Suprapubic skin (tissue), 4 donors: ENCODE results near the gene SRF.

Experiments used
- EP300 ChIP-seq: sonication (generic); formaldehyde crosslinking; IDR thresholded peaks from one replicate; pipeline ENCODE4 v1.6.1; 2017; ENCODE audit warnings: antibody characterized with exemption
- POLR2A ChIP-seq, 2 donors: fragments of 450-650 bp; IDR thresholded peaks; one replicate each; pipeline ENCODE4 v1.6.1; 2017; ENCODE audit warnings: antibody characterized with exemption in 2 of 2, mild to moderate bottlenecking in 2 of 2, moderate library complexity in 2 of 2
- POLR2AphosphoS5 ChIP-seq, 3 donors: sonication (generic); formaldehyde crosslinking; IDR thresholded peaks; one replicate each; pipeline ENCODE4 v1.6.1; 2017; ENCODE audit warnings: antibody characterized with exemption in 3 of 3
- TF ChIP-seq, protein P1 (sequence below), 2 donors: fragments of 200-600 bp in 1 of 2; fragments of 450-650 bp in 1 of 2; sonication (generic) in 1 of 2; IDR thresholded peaks; one replicate each; pipeline ENCODE4 v1.5.1; 2016 to 2019; ENCODE audit warnings: antibody characterized with exemption in 2 of 2, mild to moderate bottlenecking in 1 of 2, moderate library complexity in 1 of 2

DNA sequence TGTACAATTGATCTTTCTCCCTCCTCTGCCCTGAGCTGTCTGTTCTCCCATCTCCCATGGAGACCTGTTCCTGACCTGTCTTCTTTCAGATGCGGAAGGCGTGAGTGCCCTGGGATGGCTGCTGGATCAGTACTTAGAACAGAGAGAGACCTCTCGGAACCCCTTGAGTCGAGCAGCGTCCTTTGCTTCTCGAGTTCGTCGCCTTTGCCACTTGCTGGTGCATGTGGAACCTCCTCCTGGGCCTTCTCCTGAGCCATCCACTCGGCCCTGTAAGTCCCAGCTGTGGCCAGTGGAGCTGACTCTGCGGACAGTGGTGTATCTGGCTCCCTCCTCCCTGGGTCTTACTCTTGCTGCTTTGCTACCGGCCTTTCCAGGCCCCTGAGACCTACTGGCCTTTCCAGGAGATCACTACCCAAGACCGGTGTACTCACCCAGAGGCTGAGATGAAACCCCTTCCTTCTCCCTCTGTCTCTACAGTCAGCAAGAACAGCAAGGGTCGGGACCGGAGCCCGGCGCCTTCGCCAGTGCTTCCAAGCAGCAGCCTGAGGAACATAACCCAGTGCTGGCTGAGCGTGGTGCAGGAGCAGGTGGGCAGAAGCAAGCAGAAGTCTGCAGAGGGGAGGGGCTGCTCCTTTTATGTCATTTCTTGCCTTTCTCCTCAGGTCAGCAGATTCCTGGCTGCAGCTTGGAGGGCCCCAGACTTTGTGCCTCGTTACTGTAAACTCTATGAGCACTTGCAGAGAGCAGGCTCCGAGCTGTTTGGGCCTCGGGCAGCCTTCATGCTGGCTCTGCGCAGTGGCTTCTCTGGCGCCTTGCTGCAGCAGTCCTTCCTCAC is 33.4 kb downstream of the SRF start:
- TF ChIP-seq, protein P1, sequence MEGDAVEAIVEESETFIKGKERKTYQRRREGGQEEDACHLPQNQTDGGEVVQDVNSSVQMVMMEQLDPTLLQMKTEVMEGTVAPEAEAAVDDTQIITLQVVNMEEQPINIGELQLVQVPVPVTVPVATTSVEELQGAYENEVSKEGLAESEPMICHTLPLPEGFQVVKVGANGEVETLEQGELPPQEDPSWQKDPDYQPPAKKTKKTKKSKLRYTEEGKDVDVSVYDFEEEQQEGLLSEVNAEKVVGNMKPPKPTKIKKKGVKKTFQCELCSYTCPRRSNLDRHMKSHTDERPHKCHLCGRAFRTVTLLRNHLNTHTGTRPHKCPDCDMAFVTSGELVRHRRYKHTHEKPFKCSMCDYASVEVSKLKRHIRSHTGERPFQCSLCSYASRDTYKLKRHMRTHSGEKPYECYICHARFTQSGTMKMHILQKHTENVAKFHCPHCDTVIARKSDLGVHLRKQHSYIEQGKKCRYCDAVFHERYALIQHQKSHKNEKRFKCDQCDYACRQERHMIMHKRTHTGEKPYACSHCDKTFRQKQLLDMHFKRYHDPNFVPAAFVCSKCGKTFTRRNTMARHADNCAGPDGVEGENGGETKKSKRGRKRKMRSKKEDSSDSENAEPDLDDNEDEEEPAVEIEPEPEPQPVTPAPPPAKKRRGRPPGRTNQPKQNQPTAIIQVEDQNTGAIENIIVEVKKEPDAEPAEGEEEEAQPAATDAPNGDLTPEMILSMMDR (IDR thresholded peaks at IDR 0.05) = no peak
- no peak for TF ChIP-seq POLR2A (IDR thresholded peaks at IDR 0.05)
- no peak for TF ChIP-seq POLR2AphosphoS5 (IDR thresholded peaks at IDR 0.05)
- no peak for TF ChIP-seq EP300
